ENCODE measurements around the gene RPL39L. TPM values are rescaled to one million over a fixed set of nuclear protein-coding genes. Genes with fewer than 3 reads are reported as not detected.
A peak's percentile ranks its signal among the peaks of the same experiment; 100 is the strongest.

The RPL39L gene
- total RNA-seq, 2 donors from 2014 or later, result 11.9 to 12.7 TPM

GRCh38 chr3:187120326-187120725, 19.0 kb downstream of the RPL39L start:
- H3K9me3 ChIP-seq, result no peaks in the 10 kb centered on the region
- H3K4me1 ChIP-seq, result no peaks in the 10 kb centered on the region
- H3K4me3 ChIP-seq, result no peak overlapping the region
- H3K36me3 ChIP-seq, result no peaks in the 10 kb centered on the region
- H3K27ac ChIP-seq, result no peak overlapping the region
- H3K27me3 ChIP-seq, result no peaks in the 10 kb centered on the region
- TF ChIP-seq CTCF (IDR thresholded peaks at IDR 0.05), result no peak
- no peak for DNase-seq (ENCODE audit: low spot score)

- DNase-seq (ENCODE audit: low spot score), result no peak
- Histone ChIP-seq H3K4me3 (no peak overlapping the region), H3K4me1 (no peaks in the 10 kb centered on the region), H3K9me3 (no peaks in the 10 kb centered on the region), H3K27me3 (no peaks in the 10 kb centered on the region), H3K27ac (no peak overlapping the region), H3K36me3 (no peaks in the 10 kb centered on the region)
- TF ChIP-seq CTCF (IDR thresholded peaks at IDR 0.05), result no peak
Observed at GRCh38 chr3:187114511-187114910, 24.8 kb downstream of the RPL39L start.

- H3K9me3 ChIP-seq, result no peaks in the 10 kb centered on the region
- DNase-seq (ENCODE audit: low spot score), result no peak
- H3K27ac ChIP-seq, result no peak overlapping the region
- no peaks in the 10 kb centered on the region for H3K27me3 ChIP-seq
- H3K4me1 ChIP-seq, result peaks cover 0 to 1% of the 10 kb centered on the region in 2 donors
- no peaks in the 10 kb centered on the region for H3K36me3 ChIP-seq
- no peak overlapping the region for H3K4me3 ChIP-seq
- peak; percentile 43 to 66 for TF ChIP-seq CTCF (IDR thresholded peaks at IDR 0.05)
Observed at GRCh38 chr3:187112934-187113793, 26.1 kb downstream of the RPL39L start.

- DNase-seq (ENCODE audit: low spot score), result no peak
- Histone ChIP-seq H3K27me3 (no peaks in the 10 kb centered on the region), H3K27ac (no peak overlapping the region)
Observed at GRCh38 chr3:187110156-187110555, 29.1 kb downstream of the RPL39L start.

GRCh38 chr3:187107989-187108388, 31.3 kb downstream of the RPL39L start:
- Histone ChIP-seq H3K4me1 (peaks cover 0 to 31% of the 10 kb centered on the region in 2 donors), H3K9me3 (no peaks in the 10 kb centered on the region), H3K4me3 (no peak overlapping the region), H3K27me3 (no peaks in the 10 kb centered on the region), H3K27ac (peak overlapping the region in 1 of 2 donors; percentile 13), H3K36me3 (no peaks in the 10 kb centered on the region)
- no peak for DNase-seq (ENCODE audit: low spot score)
- TF ChIP-seq CTCF (IDR thresholded peaks at IDR 0.05), result no peak

More at GRCh38 chr3:187110156-187110555, 29.1 kb downstream of the RPL39L start:
- Histone ChIP-seq H3K4me1 (peaks cover 0 to 15% of the 10 kb centered on the region in 2 donors), H3K4me3 (no peak overlapping the region), H3K36me3 (no peaks in the 10 kb centered on the region), H3K9me3 (no peaks in the 10 kb centered on the region)
- no peak for TF ChIP-seq CTCF (IDR thresholded peaks at IDR 0.05)

Measured in right atrium auricular region (tissue), 2 donors.